Measurements from ENCODE around the gene RGS7.
"Not testable (repeated sequence)": the region's sequence is repeated elsewhere in the genome, so short reads cannot be mapped to it uniquely, and the experiment has no call there.

RGS7 gene

GRCh38 chr1:240790856-240791255, 566.1 kb downstream of the RGS7 start:
- DNase-seq (ENCODE audit: low read depth, low spot score): no peak

GRCh38 chr1:240786880-240787279, 570.1 kb downstream of the RGS7 start:
- no peak for DNase-seq (ENCODE audit: low read depth, low spot score)

- no peak for DNase-seq (ENCODE audit: low read depth, low spot score)
Measured at GRCh38 chr1:240784776-240785175, 572.2 kb downstream of the RGS7 start.

GRCh38 chr1:240783728-240784137, 573.3 kb downstream of the RGS7 start:
- not testable (repeated sequence) for DNase-seq (ENCODE audit: low read depth, low spot score)

- no peak for DNase-seq (ENCODE audit: low read depth, low spot score)
Measured at GRCh38 chr1:240776237-240776636, 580.8 kb downstream of the RGS7 start.

- no peak for DNase-seq (ENCODE audit: low read depth, low spot score)
Measured at GRCh38 chr1:240772131-240772530, 584.9 kb downstream of the RGS7 start.

GRCh38 chr1:240771450-240771849, 585.6 kb downstream of the RGS7 start:
- no peak for DNase-seq (ENCODE audit: low read depth, low spot score)

- no peak for DNase-seq (ENCODE audit: low read depth, low spot score)
Measured at GRCh38 chr1:240768979-240769378, 588.0 kb downstream of the RGS7 start.

GRCh38 chr1:240766831-240767230, 590.2 kb downstream of the RGS7 start:
- no peak for DNase-seq (ENCODE audit: low read depth, low spot score)

GRCh38 chr1:240765732-240766363, 591.2 kb downstream of the RGS7 start:
- no peak for DNase-seq (ENCODE audit: low read depth, low spot score)

- DNase-seq (ENCODE audit: low read depth, low spot score): no peak
Measured at GRCh38 chr1:240763771-240764170, 593.2 kb downstream of the RGS7 start.

GRCh38 chr1:240763095-240763494, 593.9 kb downstream of the RGS7 start:
- DNase-seq (ENCODE audit: low read depth, low spot score): not testable (repeated sequence)

GRCh38 chr1:240762471-240762987, 594.5 kb downstream of the RGS7 start:
- DNase-seq (ENCODE audit: low read depth, low spot score): not testable (repeated sequence)

- DNase-seq (ENCODE audit: low read depth, low spot score): not testable (repeated sequence)
Measured at GRCh38 chr1:240758777-240759176, 598.2 kb downstream of the RGS7 start.

GRCh38 chr1:240758296-240758695, 598.7 kb downstream of the RGS7 start:
- DNase-seq (ENCODE audit: low read depth, low spot score): no peak

- DNase-seq (ENCODE audit: low read depth, low spot score): no peak
Measured at GRCh38 chr1:240747907-240748306, 609.1 kb downstream of the RGS7 start.

- DNase-seq (ENCODE audit: low read depth, low spot score): no peak
Measured at GRCh38 chr1:240743705-240744104, 613.3 kb downstream of the RGS7 start.

GRCh38 chr1:240739754-240740153, 617.3 kb downstream of the RGS7 start:
- no peak for DNase-seq (ENCODE audit: low read depth, low spot score)

GRCh38 chr1:240739139-240739538, 617.9 kb downstream of the RGS7 start:
- no peak for DNase-seq (ENCODE audit: low read depth, low spot score)

- DNase-seq (ENCODE audit: low read depth, low spot score): no peak
Measured at GRCh38 chr1:240737766-240738265, 619.2 kb downstream of the RGS7 start.

- DNase-seq (ENCODE audit: low read depth, low spot score): no peak
Measured at GRCh38 chr1:240737298-240737697, 619.7 kb downstream of the RGS7 start.

GRCh38 chr1:240734705-240735104, 622.3 kb downstream of the RGS7 start:
- DNase-seq (ENCODE audit: low read depth, low spot score): not testable (repeated sequence)

GRCh38 chr1:240734001-240734400, 623.0 kb downstream of the RGS7 start:
- no peak for DNase-seq (ENCODE audit: low read depth, low spot score)

GRCh38 chr1:240732390-240732789, 624.6 kb downstream of the RGS7 start:
- no peak for DNase-seq (ENCODE audit: low read depth, low spot score)
